Effector CD8-positive, alpha-beta T cell (primary cell): ENCODE measurements around the gene OTOP3.

Experiments
- DNase-seq: peaks from one replicate; lab custom pipeline; 2025; lab: John Stamatoyannopoulos, UW

The OTOP3 gene

DNA sequence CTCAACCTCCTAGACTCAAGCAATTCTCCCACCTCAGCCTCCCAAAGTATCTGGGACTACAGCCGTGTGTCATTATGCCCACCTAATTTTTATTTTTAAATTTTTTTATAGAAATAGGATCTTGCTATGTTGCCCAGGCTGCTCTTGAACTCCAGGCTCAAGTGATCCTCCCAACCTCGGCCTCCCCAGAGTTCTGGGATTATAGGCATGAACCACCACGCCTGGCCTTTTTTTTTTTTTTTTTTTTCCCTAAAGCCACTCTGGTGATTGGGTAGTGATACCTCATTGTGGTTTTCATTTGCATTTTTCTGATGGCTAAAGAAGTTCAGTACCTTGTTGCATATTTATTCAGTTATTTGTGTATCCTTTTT lies 50.5 kb downstream of the OTOP3 start:
- DNase-seq, result no peak

DNA sequence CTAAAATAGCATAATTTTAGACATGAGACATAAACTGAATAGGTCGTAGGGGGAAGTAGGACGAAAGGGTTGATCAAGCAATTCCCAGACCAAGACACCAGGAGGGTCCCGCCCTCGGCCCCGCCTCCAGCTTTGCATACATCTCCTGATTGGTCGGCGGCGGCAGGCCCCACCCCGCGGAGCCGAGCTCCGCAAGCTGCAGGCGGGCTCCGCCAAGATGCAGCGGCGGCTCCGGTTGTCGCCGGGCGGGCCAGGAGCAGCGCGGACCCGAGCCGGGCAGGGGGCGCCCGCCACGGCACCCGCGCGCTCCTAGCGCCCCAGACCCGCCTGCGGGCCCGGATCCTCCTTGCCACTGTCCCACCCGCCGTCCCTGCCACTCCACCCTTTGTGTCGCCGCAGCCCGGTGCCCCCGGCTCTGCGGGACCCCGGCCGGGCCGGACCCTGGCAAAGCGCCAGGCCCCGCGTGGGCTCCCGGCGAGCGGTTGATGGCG lies 51.8 kb downstream of the OTOP3 start, which contains the start of gene CDR2L:
Gene CDR2L, plus strand, starts transcription at position 215 of the 491 bp plus-strand sequence. CDS start 412 bp downstream, outside the sequence.
- peak; percentile 90 for DNase-seq

DNA sequence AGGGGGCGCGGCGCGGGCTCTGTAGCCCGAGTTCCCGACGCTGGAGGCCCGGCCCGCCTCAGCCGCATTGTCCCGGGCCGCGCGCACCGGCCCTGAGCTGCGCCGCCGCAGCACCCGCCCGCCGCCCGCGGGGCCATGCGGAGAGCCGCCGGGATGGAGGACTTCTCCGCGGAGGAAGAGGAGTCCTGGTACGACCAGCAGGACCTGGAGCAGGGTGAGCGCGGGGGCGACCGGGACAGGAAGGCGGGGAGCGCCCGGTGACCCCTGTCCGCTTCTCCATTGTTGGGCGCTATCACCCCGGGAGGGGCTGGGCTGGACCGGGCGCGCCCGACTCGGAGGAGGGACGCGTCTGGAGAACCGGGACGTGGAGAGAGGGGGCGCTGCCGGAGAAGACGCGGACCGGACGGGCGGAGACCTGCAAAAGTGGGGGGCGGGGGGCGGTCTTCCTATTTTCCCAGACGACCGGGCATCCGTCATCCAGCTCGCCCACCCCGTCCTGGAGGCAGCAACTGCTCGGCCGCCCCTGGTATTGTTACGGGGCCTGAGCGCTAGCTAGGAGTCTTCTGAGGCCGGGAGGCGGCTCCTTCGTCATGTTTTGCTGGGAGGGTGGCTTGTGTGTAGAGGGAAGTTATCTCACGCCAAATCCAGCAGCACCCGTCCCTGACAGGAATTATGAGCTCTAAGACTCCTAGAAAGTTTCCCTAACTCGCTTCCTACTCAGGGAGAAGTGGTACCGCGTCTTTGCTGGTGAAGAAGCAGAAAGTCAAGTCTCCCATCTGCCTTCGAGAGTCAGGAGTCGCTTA lies 52.4 kb downstream of the OTOP3 start:
- no peak for DNase-seq

DNA sequence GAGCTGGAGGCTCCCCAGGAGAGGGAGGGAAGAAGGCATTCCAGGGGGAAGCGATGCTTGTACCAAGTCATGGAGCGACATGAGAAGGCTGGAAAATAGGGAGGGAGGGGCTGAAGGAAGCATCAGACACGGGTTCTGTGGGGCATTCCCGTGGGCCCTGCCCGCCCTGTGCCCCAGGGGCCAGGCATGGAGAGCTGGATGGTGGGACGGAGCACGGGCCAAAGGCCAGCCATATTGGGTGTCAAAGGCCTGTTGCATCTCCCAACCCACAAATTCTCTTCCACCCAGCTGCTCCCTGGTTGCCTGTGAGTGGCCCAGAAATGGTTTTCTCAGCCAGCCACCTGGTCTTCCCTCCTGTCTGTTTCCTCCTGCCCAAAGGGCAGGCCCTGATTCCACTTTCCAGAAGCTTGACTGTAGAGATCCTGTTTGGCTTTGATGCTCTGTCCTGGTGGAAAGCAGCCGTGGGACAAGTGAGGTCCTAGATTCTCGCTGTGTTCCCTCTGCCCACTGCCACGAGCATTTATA lies 54.9 kb downstream of the OTOP3 start:
- DNase-seq, result no peak

DNA sequence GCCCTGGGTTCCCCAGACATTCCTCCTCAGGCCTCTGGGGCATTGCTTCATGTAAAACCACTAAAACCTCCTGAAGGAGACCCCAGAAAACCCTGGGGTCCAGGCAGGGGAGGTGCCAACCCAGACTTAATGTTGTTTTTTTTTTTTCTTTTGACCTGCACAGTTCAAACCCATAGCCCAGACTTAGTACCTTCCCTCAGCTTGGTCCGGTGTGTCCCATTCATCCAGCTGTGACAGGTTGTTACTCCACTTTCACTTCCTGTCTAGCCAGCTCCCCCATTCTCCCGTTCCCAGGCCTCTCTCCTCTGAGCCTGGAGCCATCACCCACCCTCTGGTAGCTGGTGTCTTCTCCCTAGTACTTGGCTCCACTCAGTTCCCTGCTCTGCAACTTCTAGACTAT lies 56.5 kb downstream of the OTOP3 start:
- DNase-seq, result no peak

DNA sequence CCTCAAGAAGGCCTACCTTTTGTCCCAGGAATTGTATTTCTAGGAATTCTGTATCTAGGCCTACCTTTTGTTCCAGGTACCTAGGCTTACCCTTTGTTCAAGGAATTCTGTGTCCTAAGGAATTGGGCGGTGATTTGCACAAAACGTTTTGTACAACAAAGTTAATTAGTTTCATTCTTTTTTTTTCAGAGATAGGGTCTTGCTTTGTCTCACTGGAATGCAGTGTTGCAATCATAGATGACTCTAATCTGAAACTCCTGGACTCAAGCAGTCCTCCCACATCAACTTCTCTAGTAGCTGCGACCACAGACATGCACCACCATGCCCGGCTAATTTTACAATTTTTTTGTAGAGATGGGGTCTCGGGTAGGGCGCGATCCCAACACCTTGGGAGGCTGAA lies 58.7 kb downstream of the OTOP3 start:
- DNase-seq, result no peak

DNA sequence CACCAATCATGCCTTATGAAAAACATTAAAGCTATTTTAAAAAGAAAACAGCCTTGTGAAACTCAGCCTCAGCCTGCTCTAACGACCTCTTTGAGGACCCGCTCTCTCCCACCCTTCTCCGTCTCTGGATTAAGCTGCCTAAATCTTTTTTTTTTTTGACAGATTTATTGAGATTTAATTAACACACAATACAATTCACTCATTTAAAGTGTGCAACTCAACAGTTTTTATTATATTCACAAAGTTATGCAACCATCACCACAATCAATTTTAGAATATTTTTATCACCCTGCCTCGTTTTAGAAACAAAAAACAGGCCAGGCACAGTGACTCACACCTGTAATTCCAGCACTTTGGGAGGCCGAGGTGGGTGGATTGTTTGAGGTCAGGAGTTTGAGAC lies 60.1 kb downstream of the OTOP3 start:
- no peak for DNase-seq

DNA sequence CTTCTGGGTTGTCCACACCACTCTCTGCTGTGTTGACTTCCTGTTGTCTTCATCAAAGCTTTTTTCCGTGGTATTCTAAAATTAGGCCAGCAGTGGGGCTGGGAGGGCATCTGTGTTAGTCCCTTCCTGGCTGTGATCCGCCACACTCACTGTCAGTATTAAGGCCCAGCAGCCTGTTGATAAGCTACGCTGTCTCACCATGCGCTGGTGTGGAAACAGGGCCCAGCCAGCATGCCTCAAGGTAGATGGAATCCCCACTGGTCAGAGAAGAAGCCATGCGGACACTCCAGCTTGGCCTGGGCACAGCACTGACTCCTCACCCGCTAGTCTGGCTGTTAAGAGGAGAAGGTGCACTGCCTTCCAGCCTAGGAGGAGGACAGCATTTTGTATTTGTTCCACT lies 63.1 kb downstream of the OTOP3 start:
- DNase-seq, result no peak

DNA sequence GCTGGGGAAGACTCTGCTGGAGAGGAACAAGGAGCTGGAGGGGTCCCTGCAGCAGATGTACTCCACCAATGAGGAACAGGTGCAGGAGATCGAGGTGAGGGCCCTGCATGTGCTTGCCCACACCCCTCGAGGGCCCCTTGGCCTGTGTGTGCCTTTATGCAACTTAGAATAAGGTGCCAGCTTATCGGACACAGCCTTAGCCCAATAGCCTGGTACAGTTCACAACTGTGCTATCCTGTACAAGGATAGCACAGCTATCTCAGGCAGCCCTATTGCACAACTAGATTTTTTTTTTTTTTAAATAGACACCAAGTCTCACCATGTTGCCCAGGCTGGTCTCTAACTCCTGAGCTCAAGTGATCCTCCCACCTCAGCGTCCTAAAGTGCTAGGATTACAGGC lies 63.8 kb downstream of the OTOP3 start:
- DNase-seq, result no peak
